ENCODE results near the gene TMEM237. TPM values are rescaled to one million over a fixed set of nuclear protein-coding genes. Genes with fewer than 3 reads are reported as not detected.

Gene TMEM237
- total RNA-seq, 1 experiment from 2014 or later = 33.6 TPM

DNA sequence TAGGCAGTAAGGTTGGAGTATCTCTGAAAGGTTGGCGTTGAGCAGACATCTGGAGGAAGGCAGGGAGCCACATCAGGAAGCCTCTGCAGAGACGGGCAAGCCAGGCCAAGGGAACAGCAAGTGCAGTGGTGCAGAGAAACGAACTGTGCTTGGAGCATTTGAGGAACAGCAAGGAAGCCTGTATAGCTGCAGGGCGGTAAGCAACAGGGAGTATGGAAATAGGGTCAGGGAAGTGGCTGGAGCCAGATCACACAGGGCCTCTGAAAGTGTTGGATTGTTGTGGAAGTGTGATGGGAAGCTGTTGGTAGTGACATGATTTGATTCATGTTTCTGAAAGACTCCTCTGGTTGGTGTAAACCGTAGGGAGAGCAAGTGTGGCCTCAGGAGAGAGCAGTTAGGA, 13.4 kb upstream of the TMEM237 start:
- DNase-seq (ENCODE audit: low spot score) = no peak
- CTCF ChIA-PET = no interaction called here
- Mint-ChIP-seq H3K9me3 (no peaks in the 10 kb centered on the region), H3K4me3 (no peak overlapping the region), H3K36me3 (no peaks in the 10 kb centered on the region), H3K4me1 (peaks cover 4% of the 10 kb centered on the region; the same call in 1 of the 2 replicates), H3K27ac (no peak overlapping the region), H3K27me3 (ENCODE audit: low read depth) (no peaks in the 10 kb centered on the region)
- no peak for TF ChIP-seq NR2C2 (CRISPR knock-in tag; IDR thresholded peaks at IDR 0.05)
- TF ChIP-seq NFATC4 (CRISPR knock-in tag; IDR thresholded peaks at IDR 0.05) = no peak
- TF ChIP-seq GRHL2 (CRISPR knock-in tag; IDR thresholded peaks at IDR 0.05; ENCODE audit: insufficient replicate concordance, severe bottlenecking) = no peak
- no peak for TF ChIP-seq ELF4 (CRISPR knock-in tag; IDR thresholded peaks at IDR 0.05; ENCODE audit: low read depth)
- TF ChIP-seq, protein P1, sequence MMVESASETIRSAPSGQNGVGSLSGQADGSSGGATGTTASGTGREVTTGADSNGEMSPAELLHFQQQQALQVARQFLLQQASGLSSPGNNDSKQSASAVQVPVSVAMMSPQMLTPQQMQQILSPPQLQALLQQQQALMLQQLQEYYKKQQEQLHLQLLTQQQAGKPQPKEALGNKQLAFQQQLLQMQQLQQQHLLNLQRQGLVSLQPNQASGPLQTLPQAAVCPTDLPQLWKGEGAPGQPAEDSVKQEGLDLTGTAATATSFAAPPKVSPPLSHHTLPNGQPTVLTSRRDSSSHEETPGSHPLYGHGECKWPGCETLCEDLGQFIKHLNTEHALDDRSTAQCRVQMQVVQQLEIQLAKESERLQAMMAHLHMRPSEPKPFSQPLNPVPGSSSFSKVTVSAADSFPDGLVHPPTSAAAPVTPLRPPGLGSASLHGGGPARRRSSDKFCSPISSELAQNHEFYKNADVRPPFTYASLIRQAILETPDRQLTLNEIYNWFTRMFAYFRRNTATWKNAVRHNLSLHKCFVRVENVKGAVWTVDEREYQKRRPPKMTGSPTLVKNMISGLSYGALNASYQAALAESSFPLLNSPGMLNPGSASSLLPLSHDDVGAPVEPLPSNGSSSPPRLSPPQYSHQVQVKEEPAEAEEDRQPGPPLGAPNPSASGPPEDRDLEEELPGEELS (CRISPR knock-in tag; IDR thresholded peaks at IDR 0.05) = no peak
- no peak for TF ChIP-seq ATF6 (CRISPR knock-in tag; IDR thresholded peaks at IDR 0.05)
- no peak for TF ChIP-seq AFF4 (CRISPR knock-in tag; IDR thresholded peaks at IDR 0.05; ENCODE audit: borderline replicate concordance)
- no peak for TF ChIP-seq ZNF396 (CRISPR knock-in tag; IDR thresholded peaks at IDR 0.05; ENCODE audit: borderline replicate concordance)
- TF ChIP-seq HMGA2 (CRISPR knock-in tag; IDR thresholded peaks at IDR 0.05) = no peak
- TF ChIP-seq, protein P2, sequence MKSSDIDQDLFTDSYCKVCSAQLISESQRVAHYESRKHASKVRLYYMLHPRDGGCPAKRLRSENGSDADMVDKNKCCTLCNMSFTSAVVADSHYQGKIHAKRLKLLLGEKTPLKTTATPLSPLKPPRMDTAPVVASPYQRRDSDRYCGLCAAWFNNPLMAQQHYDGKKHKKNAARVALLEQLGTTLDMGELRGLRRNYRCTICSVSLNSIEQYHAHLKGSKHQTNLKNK (CRISPR knock-in tag; IDR thresholded peaks at IDR 0.05) = no peak
- TF ChIP-seq TEAD1 (CRISPR knock-in tag; IDR thresholded peaks at IDR 0.05) = no peak
- POLR2A ChIA-PET = no interaction called here
- peak; percentile 69 for ATAC-seq

DNA sequence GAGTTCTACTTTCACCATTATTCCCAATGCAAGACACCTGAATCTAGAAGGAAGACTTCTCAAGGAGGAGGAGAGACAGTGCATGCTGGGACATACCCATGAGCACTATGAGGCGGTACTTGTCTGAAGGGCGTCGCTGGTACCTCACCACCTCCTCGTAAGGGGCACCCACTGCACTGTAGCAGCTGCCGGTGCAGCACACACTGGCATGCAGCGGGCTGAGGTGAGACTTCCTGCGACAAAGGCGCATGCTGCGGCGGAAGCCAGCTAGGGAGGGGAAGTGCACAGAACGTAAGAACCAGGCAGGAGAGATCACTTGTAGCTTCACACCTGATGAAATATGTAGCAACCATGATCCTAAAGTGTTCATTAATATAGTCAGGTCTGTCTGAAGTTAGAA, 12.8 kb upstream of the TMEM237 start:
- POLR2A ChIA-PET = no interaction called here
- no peaks in the 10 kb centered on the region for H3K36me3 Mint-ChIP-seq
- CTCF ChIA-PET = no interaction called here
- H3K27me3 Mint-ChIP-seq (ENCODE audit: low read depth) = no peaks in the 10 kb centered on the region
- no peaks in the 10 kb centered on the region for H3K9me3 Mint-ChIP-seq
- no peak overlapping the region for H3K27ac Mint-ChIP-seq
- DNase-seq (ENCODE audit: low spot score) (no peak), ATAC-seq (no peak)
- H3K4me1 Mint-ChIP-seq = peaks cover under 1% of the 10 kb centered on the region; the same call in 1 of the 2 replicates
- H3K4me3 Mint-ChIP-seq = no peak overlapping the region
- TF ChIP-seq, protein P3, sequence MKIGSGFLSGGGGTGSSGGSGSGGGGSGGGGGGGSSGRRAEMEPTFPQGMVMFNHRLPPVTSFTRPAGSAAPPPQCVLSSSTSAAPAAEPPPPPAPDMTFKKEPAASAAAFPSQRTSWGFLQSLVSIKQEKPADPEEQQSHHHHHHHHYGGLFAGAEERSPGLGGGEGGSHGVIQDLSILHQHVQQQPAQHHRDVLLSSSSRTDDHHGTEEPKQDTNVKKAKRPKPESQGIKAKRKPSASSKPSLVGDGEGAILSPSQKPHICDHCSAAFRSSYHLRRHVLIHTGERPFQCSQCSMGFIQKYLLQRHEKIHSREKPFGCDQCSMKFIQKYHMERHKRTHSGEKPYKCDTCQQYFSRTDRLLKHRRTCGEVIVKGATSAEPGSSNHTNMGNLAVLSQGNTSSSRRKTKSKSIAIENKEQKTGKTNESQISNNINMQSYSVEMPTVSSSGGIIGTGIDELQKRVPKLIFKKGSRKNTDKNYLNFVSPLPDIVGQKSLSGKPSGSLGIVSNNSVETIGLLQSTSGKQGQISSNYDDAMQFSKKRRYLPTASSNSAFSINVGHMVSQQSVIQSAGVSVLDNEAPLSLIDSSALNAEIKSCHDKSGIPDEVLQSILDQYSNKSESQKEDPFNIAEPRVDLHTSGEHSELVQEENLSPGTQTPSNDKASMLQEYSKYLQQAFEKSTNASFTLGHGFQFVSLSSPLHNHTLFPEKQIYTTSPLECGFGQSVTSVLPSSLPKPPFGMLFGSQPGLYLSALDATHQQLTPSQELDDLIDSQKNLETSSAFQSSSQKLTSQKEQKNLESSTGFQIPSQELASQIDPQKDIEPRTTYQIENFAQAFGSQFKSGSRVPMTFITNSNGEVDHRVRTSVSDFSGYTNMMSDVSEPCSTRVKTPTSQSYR (CRISPR knock-in tag; IDR thresholded peaks at IDR 0.05) = no peak
- TF ChIP-seq CREM (CRISPR knock-in tag; IDR thresholded peaks at IDR 0.05) = no peak
- TF ChIP-seq ZNF671 (CRISPR knock-in tag; IDR thresholded peaks at IDR 0.05) = no peak
- no peak for TF ChIP-seq CTCF (IDR thresholded peaks at IDR 0.05)
- no peak for TF ChIP-seq ZNF416 (CRISPR knock-in tag; IDR thresholded peaks at IDR 0.05)
- no peak for TF ChIP-seq FOXK1 (CRISPR knock-in tag; IDR thresholded peaks at IDR 0.05)
- TF ChIP-seq GTF2I (CRISPR knock-in tag; conservative IDR thresholded peaks at IDR 0.05) = no peak
- TF ChIP-seq ZNF263 (CRISPR knock-in tag; IDR thresholded peaks at IDR 0.05; ENCODE audit: low read depth) = no peak
- no peak for TF ChIP-seq ELF4 (CRISPR knock-in tag; IDR thresholded peaks at IDR 0.05; ENCODE audit: low read depth)
- TF ChIP-seq ESRRA (CRISPR knock-in tag; IDR thresholded peaks at IDR 0.05; ENCODE audit: borderline replicate concordance) = no peak
- TF ChIP-seq NFYB (CRISPR knock-in tag; conservative IDR thresholded peaks at IDR 0.05; ENCODE audit: low read depth) = no peak
- TF ChIP-seq ATF3 (CRISPR knock-in tag; conservative IDR thresholded peaks at IDR 0.05) = no peak
- TF ChIP-seq ZBTB21 (CRISPR knock-in tag; IDR thresholded peaks at IDR 0.05; ENCODE audit: borderline replicate concordance) = no peak
